IPS-18a (cell line): ENCODE data around the gene FBXW5.

Source experiments
- H3K27ac ChIP-seq: one replicate; pipeline ENCODE4 v1.5.1; 2013; ENCODE audit warnings: low read length
- H3K27me3 ChIP-seq: one replicate; pipeline ENCODE4 v1.6.1; 2013; ENCODE audit warnings: mild to moderate bottlenecking, low read length; ENCODE audit not compliant: control insufficient read depth, insufficient read depth
- H3K36me3 ChIP-seq: one replicate; pipeline ENCODE4 v1.6.1; 2013; ENCODE audit warnings: low read depth, low read length; ENCODE audit not compliant: control insufficient read depth
- H3K4me1 ChIP-seq: one replicate; pipeline ENCODE4 v1.6.1; 2013; ENCODE audit warnings: low read depth, low read length; ENCODE audit not compliant: control insufficient read depth
- H3K4me3 ChIP-seq: one replicate; pipeline ENCODE4 v1.5.1; 2013; ENCODE audit warnings: low read length
- H3K9ac ChIP-seq: one replicate; pipeline ENCODE4 v1.6.1; 2013; ENCODE audit warnings: mild to moderate bottlenecking, low read length, moderate library complexity
- H3K9me3 ChIP-seq: one replicate; pipeline ENCODE4 v1.6.1; 2013; ENCODE audit warnings: low read depth, low read length; ENCODE audit not compliant: control insufficient read depth

FBXW5 gene

DNA sequence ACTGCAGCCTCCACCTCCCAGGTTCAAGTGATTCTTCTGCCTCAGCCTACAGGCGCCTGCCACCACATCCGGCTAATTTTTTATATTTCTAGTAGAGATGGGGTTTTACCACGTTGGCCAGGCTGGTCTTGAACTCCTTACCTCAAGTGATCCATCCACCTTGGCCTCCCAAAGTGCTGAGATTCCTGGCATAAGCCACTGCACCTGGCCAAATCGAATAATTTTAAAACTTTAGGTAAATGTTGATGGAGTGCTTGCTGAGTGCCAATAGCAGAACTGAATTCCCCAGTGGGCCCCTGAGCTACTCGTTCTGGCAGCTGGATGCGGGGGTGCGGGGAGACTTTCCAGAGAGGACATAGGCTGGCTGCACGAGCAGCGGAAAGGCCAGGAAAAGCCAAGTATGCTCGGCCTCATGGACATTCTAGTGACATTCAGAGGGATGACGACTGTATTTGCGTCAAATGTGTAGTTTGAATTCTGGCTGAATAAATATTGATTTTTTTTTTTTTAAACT lies 41.4 kb downstream of the FBXW5 start:
- no peaks in the 10 kb centered on the region for H3K4me1 ChIP-seq
- H3K27me3 ChIP-seq = no peaks in the 10 kb centered on the region
- H3K36me3 ChIP-seq = peaks cover 60% of the 10 kb centered on the region
- H3K4me3 ChIP-seq = no peak overlapping the region
- no peaks in the 10 kb centered on the region for H3K9me3 ChIP-seq
- H3K27ac ChIP-seq = no peak overlapping the region
- no peak overlapping the region for H3K9ac ChIP-seq

DNA sequence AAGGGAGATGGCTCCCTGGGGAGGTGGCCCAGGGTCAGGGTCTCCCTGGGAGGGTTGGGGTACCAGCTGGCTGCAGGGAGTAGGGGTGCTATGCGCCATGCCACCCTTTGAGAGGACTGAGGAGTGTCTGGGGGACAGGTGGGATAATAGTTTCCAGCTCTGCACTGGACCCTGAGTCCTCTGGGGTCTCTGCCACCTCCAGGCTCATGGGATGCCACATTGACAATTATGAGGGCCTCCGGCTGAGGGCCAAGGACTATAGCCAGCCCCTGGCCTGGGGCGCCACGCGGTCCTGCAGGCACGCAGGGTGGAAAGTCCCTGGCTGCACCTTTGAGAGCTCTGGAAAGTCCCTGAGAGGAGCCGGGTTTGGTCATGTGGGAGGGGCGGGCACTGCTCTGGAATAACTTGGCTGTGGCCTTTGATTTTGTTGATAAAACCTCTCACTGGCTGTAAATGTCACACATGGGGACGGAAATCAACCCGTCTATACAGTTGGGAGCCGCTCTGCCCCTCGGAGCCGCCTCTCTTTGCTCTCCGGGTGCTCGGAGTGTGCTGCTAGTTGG lies 42.2 kb downstream of the FBXW5 start:
- H3K36me3 ChIP-seq = peaks cover 52% of the 10 kb centered on the region
- no peaks in the 10 kb centered on the region for H3K4me1 ChIP-seq
- H3K9me3 ChIP-seq = no peaks in the 10 kb centered on the region
- H3K27me3 ChIP-seq = no peaks in the 10 kb centered on the region
- no peak overlapping the region for H3K9ac ChIP-seq
- H3K4me3 ChIP-seq = no peak overlapping the region
- no peak overlapping the region for H3K27ac ChIP-seq

DNA sequence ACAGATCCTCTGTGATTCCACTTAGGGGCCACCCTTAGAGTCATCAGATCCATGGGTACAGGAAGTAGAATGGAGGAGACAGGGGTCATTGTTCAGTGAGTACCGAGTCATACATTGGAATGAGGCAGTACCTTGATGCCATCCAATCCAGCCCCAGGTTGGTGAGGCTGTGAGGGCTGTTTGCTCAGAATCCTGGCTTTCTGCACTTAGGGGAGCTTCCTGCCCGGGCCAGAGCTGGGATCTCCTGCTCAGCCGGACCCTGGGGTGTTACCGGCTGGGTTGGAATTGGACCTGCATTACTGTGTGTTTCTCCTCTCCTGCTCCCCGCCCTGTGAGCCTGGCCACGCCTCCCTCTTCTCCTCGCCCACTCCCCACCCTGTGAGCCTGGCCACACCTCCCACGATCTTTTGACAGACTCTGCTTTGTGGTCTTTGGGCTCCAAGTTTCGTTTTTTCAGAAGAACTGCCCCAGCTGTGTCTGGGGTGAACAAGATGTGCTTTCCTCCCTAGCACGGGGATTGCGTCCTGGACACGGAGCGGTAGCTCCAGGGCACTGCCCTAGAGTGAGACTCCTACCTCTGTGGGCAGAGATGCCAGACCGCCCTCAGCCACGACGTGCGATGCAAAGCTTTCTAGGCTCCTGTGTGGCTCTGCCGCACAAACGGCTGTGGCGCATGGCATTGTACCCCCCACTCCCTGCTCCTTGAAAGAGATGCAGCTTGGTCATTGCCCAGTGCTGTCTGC lies 42.9 kb downstream of the FBXW5 start:
- peaks cover 52% of the 10 kb centered on the region for H3K36me3 ChIP-seq
- H3K9ac ChIP-seq = no peak overlapping the region
- no peak overlapping the region for H3K27ac ChIP-seq
- H3K4me1 ChIP-seq = no peaks in the 10 kb centered on the region
- H3K4me3 ChIP-seq = no peak overlapping the region
- no peaks in the 10 kb centered on the region for H3K9me3 ChIP-seq
- H3K27me3 ChIP-seq = no peaks in the 10 kb centered on the region

DNA sequence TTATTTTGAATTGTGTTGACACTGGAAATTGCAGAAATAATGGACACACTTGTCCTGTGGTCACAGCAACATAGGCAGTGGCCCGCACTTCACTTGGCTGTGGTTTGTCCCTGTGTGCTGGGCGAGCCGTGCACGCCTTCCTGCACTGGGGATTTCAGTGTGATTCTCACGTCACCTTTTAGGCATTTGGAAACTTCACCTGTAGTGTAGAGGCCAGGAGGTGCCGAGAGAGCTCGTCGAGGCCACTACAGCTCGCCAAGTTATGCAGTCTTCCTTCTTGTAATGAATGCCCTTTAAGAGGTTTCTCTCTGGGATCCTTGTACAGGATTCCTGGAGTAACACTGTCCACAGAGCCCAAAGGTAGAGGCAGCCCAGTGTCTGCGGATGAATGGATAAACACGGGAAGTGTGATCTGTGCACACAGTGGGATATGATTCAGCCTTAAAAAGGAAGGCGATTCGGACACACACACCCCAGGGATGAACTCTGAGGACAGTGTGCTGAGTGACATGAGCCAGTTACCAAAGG lies 43.5 kb downstream of the FBXW5 start:
- H3K4me3 ChIP-seq = no peak overlapping the region
- no peak overlapping the region for H3K9ac ChIP-seq
- H3K27me3 ChIP-seq = no peaks in the 10 kb centered on the region
- H3K9me3 ChIP-seq = no peaks in the 10 kb centered on the region
- H3K27ac ChIP-seq = no peak overlapping the region
- H3K4me1 ChIP-seq = no peaks in the 10 kb centered on the region
- peaks cover 47% of the 10 kb centered on the region for H3K36me3 ChIP-seq

DNA sequence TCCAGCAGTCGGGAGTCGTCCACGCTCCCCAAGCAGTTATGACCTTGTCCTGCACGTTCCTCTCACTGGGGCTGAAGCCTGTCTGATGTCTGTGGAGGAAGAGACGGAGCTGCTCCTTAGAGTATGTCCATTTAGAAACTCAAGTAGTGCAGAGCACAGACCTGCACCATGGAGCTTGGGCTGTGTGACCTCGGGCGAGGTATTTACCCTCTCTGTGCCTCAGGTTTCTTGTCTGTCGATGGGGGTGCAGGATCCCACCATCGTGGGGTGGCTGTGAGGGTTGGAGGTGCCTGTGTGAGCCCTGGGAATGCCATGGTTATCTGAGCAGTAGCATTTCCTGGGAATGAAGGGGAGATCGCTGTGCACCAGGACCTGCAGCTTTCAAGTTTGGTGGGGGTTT lies 44.0 kb downstream of the FBXW5 start:
- H3K9me3 ChIP-seq = no peaks in the 10 kb centered on the region
- H3K27me3 ChIP-seq = no peaks in the 10 kb centered on the region
- no peaks in the 10 kb centered on the region for H3K4me1 ChIP-seq
- H3K27ac ChIP-seq = no peak overlapping the region
- no peak overlapping the region for H3K4me3 ChIP-seq
- peaks cover 47% of the 10 kb centered on the region for H3K36me3 ChIP-seq
- no peak overlapping the region for H3K9ac ChIP-seq

DNA sequence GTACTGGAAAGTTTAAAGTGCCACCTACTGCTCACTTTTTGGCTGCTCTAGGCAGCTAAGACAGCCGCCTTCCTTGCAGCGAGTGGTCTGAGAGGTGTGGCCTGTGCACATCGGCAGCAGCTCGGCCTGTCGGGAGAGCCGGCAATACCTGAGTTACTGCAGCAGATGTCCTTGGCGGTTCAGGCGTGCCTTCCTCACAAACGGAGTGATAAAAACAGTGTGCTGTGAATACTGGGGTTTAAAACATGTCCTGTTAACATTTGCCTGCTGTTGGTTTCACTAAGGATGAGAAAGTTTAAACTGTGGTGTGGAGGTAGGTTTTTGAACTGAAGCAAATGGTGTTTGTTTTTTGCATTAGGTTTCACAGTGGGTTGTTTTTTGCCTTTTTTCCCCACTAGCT lies 45.3 kb downstream of the FBXW5 start:
- H3K4me1 ChIP-seq = no peaks in the 10 kb centered on the region
- H3K27ac ChIP-seq = no peak overlapping the region
- no peak overlapping the region for H3K4me3 ChIP-seq
- H3K36me3 ChIP-seq = peaks cover 44% of the 10 kb centered on the region
- H3K9ac ChIP-seq = no peak overlapping the region
- H3K27me3 ChIP-seq = no peaks in the 10 kb centered on the region
- no peaks in the 10 kb centered on the region for H3K9me3 ChIP-seq

DNA sequence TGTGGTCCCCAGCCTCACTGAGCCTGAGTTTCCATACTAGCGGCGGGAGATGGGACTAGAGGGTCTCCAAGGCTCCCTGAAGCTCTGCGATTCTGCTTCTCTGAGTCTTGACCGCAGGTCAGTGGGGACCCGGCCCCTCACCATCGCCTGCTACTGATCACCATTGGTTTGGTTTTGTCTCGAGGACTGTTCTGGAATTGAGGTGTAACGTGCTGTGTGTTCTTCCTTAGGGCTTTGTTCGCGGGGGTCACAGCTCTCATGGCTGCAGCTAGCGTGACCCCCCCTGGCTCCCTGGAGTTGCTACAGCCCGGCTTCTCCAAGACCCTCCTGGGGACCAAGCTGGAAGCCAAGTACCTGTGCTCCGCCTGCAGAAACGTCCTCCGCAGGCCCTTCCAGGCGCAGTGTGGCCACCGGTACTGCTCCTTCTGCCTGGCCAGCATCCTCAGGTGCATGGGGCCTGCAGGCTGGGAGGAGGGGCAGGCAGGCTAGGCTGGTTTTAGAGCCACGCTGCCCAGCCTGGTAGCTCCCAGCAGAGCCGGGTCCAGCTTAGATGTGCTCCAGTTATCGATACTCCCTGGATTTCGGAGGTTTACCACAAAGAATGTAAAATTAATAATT lies 45.9 kb downstream of the FBXW5 start:
- H3K27me3 ChIP-seq = no peaks in the 10 kb centered on the region
- no peaks in the 10 kb centered on the region for H3K4me1 ChIP-seq
- H3K36me3 ChIP-seq = peaks cover 44% of the 10 kb centered on the region
- H3K9me3 ChIP-seq = no peaks in the 10 kb centered on the region
- no peak overlapping the region for H3K9ac ChIP-seq
- no peak overlapping the region for H3K4me3 ChIP-seq
- no peak overlapping the region for H3K27ac ChIP-seq

DNA sequence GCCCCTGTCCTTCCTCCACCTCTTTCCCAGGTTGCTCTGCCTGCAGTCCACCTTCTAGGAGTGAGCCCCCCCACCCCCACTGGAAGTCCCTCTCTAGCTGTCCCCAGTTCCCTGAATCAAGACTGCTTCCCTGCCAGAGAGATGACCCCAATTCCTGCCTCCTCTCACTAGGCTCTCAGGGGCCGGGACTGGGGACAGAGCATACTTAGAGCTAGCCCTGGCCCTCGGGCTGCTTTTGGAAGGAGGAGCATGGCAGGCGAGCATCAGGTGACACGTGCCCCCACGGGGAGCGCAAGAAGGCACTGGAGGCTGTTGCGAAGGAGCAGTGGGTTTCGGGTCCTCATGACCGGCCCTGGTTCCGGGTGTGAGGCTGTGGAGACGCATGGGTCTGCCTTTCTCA lies 48.5 kb downstream of the FBXW5 start:
- Histone ChIP-seq H3K27ac (no peak overlapping the region), H3K36me3 (peaks cover 24% of the 10 kb centered on the region), H3K9me3 (no peaks in the 10 kb centered on the region), H3K27me3 (no peaks in the 10 kb centered on the region), H3K9ac (no peak overlapping the region), H3K4me1 (no peaks in the 10 kb centered on the region), H3K4me3 (no peak overlapping the region)

DNA sequence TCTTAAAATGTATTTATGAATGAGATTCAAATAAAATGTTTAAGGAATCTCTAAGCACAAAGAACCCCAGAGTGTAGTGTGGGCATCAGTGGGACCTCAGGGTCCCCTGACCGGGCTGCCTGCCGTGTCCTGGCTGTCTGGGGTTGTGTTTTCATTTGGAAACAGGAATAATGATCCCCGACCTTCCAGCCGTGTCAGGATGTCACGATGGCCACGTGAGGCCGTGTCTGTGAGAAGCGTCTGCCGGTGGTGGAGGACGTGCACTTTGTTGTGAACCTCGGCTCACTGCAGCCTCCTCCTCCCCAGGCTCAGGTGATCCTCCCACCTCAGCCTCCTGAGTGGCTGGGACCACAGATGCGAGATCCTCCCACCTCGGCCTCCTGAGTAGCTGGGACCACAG lies 53.9 kb downstream of the FBXW5 start:
- Histone ChIP-seq H3K9ac (no peak overlapping the region), H3K27me3 (no peaks in the 10 kb centered on the region), H3K9me3 (no peaks in the 10 kb centered on the region), H3K27ac (no peak overlapping the region), H3K4me3 (no peak overlapping the region), H3K36me3 (no peaks in the 10 kb centered on the region), H3K4me1 (no peaks in the 10 kb centered on the region)
